ENCODE data around the gene CLSTN1. TPM values are rescaled to one million over a fixed set of nuclear protein-coding genes. Genes with fewer than 3 reads are reported as not detected.

Gene CLSTN1
- total RNA-seq, 1 donor from 2014 or later: 136 TPM

DNA sequence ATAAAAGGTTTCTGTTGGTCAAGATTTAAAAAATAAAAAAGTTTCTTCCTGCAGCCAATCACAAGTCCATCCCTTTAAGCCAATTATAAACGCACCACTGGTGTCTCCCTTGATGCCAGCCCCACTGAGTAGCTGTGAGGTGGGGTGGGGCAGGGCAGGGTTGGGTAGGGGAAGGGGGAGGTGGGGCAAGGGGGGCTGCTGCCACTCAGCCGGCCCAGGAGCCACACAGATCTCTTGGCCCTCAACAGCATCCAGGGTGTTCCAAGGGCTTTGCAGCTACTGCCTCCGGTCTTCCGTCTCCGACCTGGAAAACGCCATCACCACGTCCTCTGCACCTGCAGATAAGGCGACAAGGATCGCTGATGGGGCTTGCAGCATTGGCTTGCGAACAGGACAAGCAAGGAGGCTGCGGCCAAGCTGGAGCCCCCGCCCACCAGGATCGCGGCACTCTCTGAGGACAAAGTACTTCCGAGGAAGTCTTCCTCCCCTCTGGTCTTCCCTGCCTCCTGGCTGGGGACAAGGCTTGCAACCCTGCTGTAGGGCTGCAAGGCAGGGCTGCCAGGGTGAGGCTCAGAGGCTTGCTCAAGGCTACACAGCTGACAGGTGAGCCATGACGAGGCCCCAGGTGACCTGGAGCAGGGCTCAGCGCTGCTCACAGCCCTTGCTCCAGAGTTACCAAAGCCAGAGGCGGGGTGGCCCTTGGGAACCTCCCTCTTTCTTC lies 26.8 kb upstream of the CLSTN1 start:
- peaks cover 11% of the 10 kb centered on the region for H3K36me3 Mint-ChIP-seq
- H3K9me3 Mint-ChIP-seq: no peaks in the 10 kb centered on the region
- DNase-seq (ENCODE audit: extremely low spot score, unreplicated experiment): no peak
- TF ChIP-seq, protein P1, sequence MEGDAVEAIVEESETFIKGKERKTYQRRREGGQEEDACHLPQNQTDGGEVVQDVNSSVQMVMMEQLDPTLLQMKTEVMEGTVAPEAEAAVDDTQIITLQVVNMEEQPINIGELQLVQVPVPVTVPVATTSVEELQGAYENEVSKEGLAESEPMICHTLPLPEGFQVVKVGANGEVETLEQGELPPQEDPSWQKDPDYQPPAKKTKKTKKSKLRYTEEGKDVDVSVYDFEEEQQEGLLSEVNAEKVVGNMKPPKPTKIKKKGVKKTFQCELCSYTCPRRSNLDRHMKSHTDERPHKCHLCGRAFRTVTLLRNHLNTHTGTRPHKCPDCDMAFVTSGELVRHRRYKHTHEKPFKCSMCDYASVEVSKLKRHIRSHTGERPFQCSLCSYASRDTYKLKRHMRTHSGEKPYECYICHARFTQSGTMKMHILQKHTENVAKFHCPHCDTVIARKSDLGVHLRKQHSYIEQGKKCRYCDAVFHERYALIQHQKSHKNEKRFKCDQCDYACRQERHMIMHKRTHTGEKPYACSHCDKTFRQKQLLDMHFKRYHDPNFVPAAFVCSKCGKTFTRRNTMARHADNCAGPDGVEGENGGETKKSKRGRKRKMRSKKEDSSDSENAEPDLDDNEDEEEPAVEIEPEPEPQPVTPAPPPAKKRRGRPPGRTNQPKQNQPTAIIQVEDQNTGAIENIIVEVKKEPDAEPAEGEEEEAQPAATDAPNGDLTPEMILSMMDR (conservative IDR thresholded peaks at IDR 0.05): no peak
- peaks cover 23% of the 10 kb centered on the region for H3K4me1 Mint-ChIP-seq (ENCODE audit: unreplicated experiment)
- no peak overlapping the region for H3K27ac Mint-ChIP-seq
- H3K27me3 Mint-ChIP-seq: no peaks in the 10 kb centered on the region
- no peak overlapping the region for H3K4me3 Mint-ChIP-seq

DNA sequence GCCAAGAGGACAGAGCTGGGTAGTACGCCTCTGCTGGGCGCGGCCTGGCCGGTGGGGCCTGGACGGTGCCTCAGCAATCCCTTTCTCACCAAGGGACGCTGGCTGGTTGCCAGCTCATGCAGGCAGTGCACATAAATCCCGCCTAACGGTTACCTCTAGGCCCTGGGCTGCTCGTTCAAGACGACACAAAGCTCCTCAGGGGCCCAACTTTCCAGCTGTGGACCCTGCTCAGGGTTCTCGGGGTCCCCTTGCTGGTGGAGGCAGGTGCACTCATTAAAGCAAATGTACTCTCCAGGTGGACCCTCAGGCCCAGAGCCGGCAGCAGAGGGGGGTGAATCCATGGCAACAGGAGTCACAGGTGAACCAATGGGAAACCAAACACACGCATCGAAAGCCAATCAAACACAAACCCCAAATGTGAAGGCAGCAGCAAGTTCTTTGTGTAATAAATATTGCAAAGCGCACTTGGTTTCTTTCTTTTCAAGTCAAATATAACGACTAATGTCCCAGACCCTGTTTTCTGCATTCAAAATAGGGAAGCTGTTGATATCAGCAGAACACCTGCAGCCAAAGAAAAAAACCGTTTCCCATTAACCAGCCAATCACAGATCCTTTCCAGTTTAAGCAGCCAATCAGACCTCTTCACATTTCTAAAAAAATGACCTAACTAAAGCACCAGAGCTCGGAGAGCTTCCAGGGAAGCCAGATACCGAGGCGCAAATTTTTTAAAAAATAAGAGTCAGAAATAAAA lies 26.1 kb upstream of the CLSTN1 start:
- Mint-ChIP-seq H3K4me1 (ENCODE audit: unreplicated experiment) (peaks cover 23% of the 10 kb centered on the region), H3K4me3 (no peak overlapping the region), H3K36me3 (peaks cover 11% of the 10 kb centered on the region), H3K27me3 (no peaks in the 10 kb centered on the region), H3K27ac (no peak overlapping the region), H3K9me3 (no peaks in the 10 kb centered on the region)
- DNase-seq (ENCODE audit: extremely low spot score, unreplicated experiment): no peak
- TF ChIP-seq, protein P1 (conservative IDR thresholded peaks at IDR 0.05): no peak

DNA sequence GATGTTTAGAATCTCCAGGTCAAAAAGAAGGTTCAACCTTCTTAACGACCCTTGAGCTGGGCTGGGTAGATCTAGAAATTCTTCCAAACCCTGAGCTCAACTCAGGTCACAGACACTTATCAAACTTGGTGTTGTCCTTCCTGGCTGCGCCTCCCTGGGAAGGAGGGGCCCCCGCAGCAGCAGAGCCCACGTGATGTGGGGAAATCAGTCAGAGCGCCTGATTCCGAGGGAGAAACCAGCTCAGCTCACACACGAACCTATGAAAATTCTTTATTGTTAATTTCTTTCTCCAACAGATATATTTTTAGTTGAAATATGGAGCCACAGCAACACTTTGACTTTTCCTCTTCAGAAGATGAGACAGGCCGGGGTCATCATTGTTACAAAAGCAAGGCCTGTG lies 24.3 kb upstream of the CLSTN1 start:
- H3K4me1 Mint-ChIP-seq (ENCODE audit: unreplicated experiment): peaks cover 23% of the 10 kb centered on the region
- no peak for DNase-seq (ENCODE audit: extremely low spot score, unreplicated experiment)
- H3K9me3 Mint-ChIP-seq: no peaks in the 10 kb centered on the region
- H3K36me3 Mint-ChIP-seq: no peaks in the 10 kb centered on the region
- TF ChIP-seq, protein P1 (conservative IDR thresholded peaks at IDR 0.05): no peak
- H3K27me3 Mint-ChIP-seq: no peaks in the 10 kb centered on the region
- H3K27ac Mint-ChIP-seq: peak overlapping the region; percentile 53
- no peak overlapping the region for H3K4me3 Mint-ChIP-seq

DNA sequence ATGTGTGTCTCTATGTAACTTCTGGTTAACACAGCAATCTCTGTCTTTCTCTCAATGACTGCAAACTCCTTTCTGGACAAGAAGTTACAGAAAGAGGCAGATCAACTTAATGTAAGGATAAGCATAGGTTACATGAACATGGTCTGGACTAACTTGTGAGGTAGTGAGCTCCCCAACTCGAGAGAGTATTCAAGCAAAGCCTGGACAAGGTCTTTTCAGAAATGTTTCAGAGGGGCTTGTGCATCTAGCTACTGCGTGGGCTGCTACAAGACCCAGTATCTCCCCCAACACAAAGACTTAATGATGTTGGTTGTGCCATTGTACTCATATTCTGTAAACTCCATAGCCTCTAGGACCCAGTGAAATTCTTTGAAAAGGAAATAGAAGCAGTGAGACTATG lies 23.5 kb upstream of the CLSTN1 start:
- Mint-ChIP-seq H3K27ac (no peak overlapping the region), H3K4me1 (ENCODE audit: unreplicated experiment) (peaks cover 23% of the 10 kb centered on the region), H3K9me3 (no peaks in the 10 kb centered on the region), H3K4me3 (no peak overlapping the region), H3K36me3 (no peaks in the 10 kb centered on the region), H3K27me3 (no peaks in the 10 kb centered on the region)
- TF ChIP-seq, protein P1 (conservative IDR thresholded peaks at IDR 0.05): no peak
- no peak for DNase-seq (ENCODE audit: extremely low spot score, unreplicated experiment)

DNA sequence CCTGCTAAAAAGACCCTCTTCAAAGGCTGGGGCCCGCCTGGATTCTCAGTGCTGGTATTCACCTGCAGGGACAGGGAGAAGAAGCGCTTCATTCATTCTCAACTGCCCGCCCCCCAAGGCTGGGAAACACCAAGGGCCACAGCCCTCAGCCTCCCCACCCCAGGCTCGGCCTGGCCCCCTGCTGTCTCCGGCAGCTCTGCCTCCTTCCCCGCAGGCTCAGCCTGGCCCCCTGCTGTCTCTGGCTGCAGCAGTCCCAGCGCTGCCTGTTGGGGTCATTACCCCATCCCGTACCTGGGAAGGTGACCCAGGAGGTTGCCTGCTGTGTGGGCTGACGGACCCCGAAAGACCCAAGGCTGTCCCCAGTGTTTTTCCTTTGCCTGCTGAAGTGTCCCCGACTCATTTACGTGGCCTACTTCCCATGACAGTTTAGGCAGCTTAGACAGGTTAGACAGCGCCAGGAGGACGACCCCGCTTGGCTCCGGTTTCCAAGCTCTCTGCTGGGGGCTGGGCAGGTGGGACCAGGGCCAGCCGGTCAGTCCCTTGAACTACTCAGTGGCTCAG lies 22.9 kb upstream of the CLSTN1 start:
- H3K36me3 Mint-ChIP-seq: no peaks in the 10 kb centered on the region
- H3K4me3 Mint-ChIP-seq: no peak overlapping the region
- DNase-seq (ENCODE audit: extremely low spot score, unreplicated experiment): no peak
- TF ChIP-seq, protein P1 (conservative IDR thresholded peaks at IDR 0.05): no peak
- peaks cover 23% of the 10 kb centered on the region for H3K4me1 Mint-ChIP-seq (ENCODE audit: unreplicated experiment)
- H3K27ac Mint-ChIP-seq: no peak overlapping the region
- no peaks in the 10 kb centered on the region for H3K9me3 Mint-ChIP-seq
- H3K27me3 Mint-ChIP-seq: no peaks in the 10 kb centered on the region
